Hematopoietic multipotent progenitor cell (in vitro differentiated cells): ENCODE results near the gene DOCK3. TPM values are rescaled to one million over a fixed set of nuclear protein-coding genes. Genes with fewer than 3 reads are reported as not detected.
"Not testable (repeated sequence)": the region's sequence is repeated elsewhere in the genome, so short reads cannot be mapped to it uniquely, and the experiment has no call there.

Experiments used
- DNase-seq, 3 donors: peaks; one replicate each; pipeline ENCODE4 v3.0.0-alpha.2; 2011 to 2015; ENCODE audit warnings: low read depth in 2 of 3, low spot score in 2 of 3
- total RNA-seq: library from RNA; depleted of rRNA; stranded (reverse); fragments of >200 nt; gene quantifications from one replicate; pipeline ENCODE4 v1.2.3, GENCODE V29; 2012

DOCK3 gene
- total RNA-seq, 1 donor = 1.3 TPM

- DNase-seq = no peak
Observed at GRCh38 chr3:50953825-50954414, 279.2 kb downstream of the DOCK3 start.

- peak in 2 of 3 donors; percentile 55 to 87 for DNase-seq
Observed at GRCh38 chr3:50961386-50961785, 286.7 kb downstream of the DOCK3 start.

DNA sequence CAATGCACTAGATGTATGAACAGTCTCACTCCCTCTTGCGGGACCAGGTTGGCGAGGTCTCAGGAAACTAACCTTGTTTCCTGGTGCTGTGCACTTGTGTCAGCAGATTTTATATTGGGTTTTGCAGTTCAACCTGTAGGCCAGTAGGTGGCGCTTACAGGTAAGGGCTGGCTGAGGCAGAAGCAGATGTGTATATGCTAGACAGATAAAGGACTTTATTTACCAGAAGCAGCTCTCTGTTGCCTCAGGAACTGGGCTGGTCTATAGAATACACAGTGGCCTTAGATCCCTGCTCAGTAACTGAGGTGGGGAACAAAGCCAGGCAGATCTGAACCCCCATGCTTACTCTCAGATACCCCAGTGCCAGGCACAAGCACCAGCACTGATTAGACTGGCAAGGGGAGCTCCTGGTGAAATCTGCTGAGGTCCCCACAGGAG, 296.8 kb downstream of the DOCK3 start:
- DNase-seq = peak; percentile 42 to 73 (median 53)

- no peak for DNase-seq
Observed at GRCh38 chr3:50972029-50972428, 297.3 kb downstream of the DOCK3 start.

- not testable (repeated sequence) for DNase-seq
Observed at GRCh38 chr3:50978586-50978985, 303.9 kb downstream of the DOCK3 start.

GRCh38 chr3:50978991-50979667, 304.4 kb downstream of the DOCK3 start:
- no peak for DNase-seq

DNA sequence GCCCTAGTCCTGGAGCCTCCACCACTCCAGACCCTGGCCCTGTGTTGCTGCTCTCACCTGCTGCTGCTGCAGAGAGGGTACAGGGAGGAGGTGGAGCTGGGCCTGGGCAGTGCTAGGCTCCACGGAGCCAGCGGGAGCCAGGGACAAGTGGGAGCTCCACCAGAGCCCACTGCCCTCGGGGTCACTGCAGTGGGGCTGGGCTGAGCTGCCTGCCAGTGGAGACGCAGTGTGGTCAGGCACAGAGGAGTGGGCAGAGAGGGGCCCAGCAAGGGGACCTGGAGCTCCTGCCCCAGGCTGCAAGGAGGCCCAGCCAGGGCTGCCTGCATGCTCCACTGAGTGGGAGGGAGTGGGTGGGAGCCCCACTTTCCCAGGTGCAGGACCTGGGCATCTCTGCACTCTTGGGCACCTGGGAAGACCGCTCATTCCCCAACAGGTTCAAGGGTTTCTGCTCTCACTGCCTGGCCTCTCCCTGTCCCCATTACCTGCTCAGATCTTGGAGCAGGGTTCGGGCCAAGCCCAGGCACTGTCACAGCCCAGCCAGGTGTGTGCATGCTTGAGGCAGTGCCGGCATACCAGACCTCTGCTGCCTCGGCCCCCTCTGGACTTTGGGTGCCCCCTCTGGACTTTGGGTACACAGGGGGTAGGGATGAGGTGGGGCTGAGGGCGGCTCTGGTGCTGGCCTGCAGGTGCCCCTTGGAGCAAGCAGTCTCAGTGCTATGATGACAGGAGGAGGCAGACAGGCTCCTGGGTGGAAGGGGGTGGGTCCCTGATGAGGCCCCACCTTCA, 308.0 kb downstream of the DOCK3 start:
- no peak for DNase-seq

DNA sequence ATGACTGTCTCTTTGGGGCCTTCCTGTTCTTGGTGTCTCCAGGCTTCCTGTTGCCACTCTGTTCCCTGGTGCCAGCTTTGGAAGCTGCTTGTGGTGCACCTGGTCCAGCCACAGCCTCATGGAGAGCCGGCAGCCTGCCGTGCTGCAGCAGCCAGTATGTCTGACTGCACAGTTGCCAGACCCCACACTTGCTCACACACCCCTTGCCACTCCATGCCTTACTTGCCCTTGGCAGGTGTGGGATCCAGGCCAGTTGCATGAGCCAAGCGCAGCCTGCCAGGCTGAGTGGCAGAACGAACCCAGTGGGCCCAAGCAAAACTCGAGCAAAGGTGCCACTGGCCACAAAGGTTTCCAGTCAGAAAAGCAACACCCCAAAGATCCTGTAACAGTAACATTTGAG, 309.2 kb downstream of the DOCK3 start:
- DNase-seq = no peak

GRCh38 chr3:50985893-50986292, 311.2 kb downstream of the DOCK3 start:
- no peak for DNase-seq

GRCh38 chr3:50986726-50987125, 312.0 kb downstream of the DOCK3 start:
- no peak for DNase-seq

GRCh38 chr3:50994537-50994936, 319.8 kb downstream of the DOCK3 start:
- DNase-seq = no peak

DNA sequence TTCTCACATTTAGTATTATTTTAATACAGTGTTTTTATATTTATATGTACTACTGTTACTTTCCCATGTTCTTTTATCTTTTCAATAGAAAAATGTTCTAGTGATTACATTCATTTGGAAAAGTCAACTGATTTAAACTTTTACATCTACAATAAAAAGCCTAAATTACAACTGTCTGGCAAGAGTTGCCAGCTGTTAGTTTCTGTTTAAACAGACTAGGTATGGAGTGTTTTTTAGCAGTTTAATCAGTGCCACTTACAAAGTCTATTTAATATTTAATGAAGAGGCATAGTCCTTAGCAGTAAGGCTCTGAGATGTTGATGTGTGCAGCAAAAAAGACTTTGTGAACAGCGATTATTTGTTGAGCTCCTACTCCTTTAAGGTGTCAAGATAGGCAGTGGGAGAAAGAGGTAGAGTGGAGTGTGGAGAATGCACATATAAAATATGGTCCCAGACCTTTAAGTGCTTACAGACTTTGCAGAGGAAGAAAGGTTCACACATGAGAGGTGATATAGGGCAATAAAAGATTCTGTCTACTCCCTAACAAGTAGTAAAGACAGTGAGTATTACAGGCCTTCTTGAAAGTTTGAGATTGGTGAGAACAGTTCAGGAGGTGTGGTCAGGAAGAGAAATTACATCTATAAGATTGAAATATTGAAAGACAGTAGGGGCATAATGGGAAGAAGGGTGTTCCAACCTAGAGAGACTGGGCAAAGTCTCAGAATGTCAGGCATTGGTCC, 320.5 kb downstream of the DOCK3 start:
- DNase-seq = no peak

GRCh38 chr3:51002495-51002894, 327.8 kb downstream of the DOCK3 start:
- no peak for DNase-seq

DNA sequence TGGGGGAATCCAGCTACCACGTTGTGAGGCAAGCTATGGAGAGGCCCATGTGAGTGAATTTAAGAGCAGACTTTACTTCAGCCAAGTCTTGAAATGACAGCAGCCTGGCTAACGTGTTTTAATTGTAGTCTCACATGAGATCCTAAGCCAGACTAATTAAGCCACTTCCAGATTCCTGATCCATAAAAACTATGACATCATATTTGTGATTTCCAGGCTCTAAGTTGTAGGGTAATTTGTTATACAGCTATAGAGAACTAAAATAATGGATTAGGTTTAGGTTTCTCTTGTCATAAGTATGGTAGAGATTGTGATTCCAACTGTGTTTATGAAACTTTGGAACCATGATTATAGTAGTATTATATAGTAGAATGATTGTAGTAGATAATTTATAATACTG, 329.5 kb downstream of the DOCK3 start:
- DNase-seq = no peak

GRCh38 chr3:51024121-51024520, 349.4 kb downstream of the DOCK3 start:
- DNase-seq = no peak

DNA sequence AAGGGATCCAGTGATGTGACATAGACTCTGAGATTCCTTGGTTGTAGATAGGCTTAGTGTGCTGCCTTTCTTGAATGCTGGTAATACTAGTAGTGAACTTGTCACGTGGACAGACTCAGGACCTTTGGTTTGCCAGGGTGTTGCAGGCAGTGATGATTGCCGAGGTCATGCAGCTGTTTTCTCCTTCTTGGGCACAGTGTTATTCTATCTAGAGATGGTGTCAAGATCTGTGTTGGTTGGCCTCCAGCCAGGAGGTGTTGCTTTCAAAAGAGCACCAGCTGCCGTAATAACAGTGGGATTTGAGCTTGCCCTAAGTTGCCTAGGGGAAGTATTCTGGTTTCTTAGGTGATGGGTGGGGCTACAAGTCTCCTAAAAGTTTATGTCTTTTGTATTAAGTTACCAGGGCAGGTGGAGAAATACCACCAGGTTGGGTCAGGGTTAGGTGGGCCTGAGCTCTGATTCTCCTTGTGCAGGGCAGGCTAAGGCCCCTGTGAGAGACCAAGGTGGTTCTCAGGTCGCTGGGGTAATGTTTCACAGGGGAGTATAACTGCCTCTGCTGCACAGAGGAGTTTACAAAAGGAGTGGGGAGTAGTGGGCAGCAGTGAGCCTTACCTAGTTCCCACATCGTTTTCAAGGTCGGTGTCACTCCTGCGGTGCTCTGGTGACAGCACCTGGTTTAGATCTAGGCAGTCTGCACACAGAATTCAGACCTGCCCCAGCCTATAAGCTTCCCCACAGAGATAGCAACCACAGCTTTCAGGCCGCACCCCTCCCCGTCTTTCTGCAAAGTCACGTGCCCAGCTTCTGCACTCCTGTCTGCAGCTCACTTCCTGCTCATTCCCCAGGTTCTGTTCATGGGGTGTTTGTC, 350.3 kb downstream of the DOCK3 start:
- peak; percentile 18 to 59 (median 41) for DNase-seq

GRCh38 chr3:51031666-51032065, 356.9 kb downstream of the DOCK3 start:
- no peak for DNase-seq

GRCh38 chr3:51035630-51036029, 360.9 kb downstream of the DOCK3 start:
- no peak for DNase-seq

DNA sequence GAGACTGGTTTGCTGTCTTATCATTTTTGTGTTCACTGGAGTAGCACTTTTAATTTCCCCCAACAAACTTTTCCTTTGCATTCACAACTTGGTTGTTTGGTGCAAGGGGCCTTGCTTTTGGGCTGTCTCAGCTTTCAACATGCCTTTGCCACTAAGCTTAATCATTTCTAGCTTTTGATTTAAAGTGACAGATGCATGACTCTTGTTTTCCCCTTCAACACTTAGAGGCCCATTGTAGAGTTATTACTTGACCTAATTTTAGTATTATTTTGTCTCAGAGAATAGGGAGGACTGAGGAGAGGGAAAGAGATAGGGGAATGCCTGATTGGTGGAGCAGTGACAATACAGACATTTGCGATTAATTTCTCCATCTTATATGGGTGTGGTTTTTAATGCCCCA, 370.3 kb downstream of the DOCK3 start:
- DNase-seq = no peak

- DNase-seq = no peak
Observed at GRCh38 chr3:51052562-51052961, 377.8 kb downstream of the DOCK3 start.
